Vagina (tissue), 2 donors: ENCODE results near the gene YBX1.

Experiments used
- CTCF ChIP-seq, 3 experiments: fragments of 450-650 bp in 2 of 3; fragments of 200-600 bp in 1 of 3; sonication (generic) in 1 of 3; IDR thresholded peaks; one replicate each; pipeline ENCODE4 v1.5.1; 2017 to 2019; ENCODE audit warnings: antibody characterized with exemption in 3 of 3, mild to moderate bottlenecking in 2 of 3, moderate library complexity in 2 of 3
- POLR2AphosphoS5 ChIP-seq, 2 donors: sonication (generic); formaldehyde crosslinking; IDR thresholded peaks; one replicate each; pipeline ENCODE4 v1.9.0; 2017; ENCODE audit warnings: antibody characterized with exemption in 2 of 2, mild to moderate bottlenecking in 2 of 2, low read depth in 1 of 2; ENCODE audit not compliant: insufficient read depth in 1 of 2

DNA sequence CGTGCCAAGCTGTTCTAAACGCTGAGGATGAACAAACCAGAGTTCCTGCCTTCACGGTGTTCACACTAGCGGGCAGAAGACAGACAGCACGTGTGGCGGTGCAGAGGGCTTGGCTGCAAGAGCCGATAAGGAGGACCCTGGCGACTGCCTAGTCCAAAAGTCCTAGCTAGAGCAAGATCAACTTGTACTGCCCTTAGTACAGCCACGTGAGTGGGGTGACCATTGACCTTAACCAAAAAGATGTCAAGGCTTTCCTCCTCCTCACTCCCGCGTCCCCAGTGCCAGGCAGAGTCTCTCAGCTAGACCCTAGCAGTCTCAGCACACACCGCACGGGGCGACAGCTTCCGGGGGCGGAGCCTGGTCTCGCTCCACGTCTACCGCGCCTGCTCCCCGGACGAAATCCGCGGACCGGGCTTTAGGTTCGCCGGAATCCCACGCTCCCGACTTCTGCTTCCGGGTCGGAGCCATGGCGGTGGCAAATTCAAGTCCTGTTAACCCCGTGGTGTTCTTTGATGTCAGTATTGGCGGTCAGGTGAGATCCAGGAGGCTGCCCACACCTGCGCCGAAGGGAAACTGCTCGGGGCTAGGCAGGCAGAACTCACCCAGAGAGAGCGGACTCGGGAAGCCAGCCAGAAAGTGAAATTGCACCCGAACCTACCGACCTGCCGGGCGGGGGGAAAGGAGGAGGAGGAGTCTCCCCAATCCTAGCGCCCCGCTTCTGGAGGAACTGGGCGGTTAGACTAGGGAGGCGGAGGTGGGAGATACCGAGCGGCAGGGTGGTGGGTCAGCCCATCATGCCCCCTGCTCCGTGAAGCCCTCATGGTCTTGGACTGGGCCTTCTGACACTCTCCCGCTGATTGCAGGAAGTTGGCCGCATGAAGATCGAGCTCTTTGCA, 24.0 kb upstream of the YBX1 start, which contains the start of gene PPIH:
- TF ChIP-seq CTCF (IDR thresholded peaks at IDR 0.05), result peak in 2 of 3 experiments; percentile 35 to 39
- TF ChIP-seq POLR2AphosphoS5 (IDR thresholded peaks at IDR 0.05; ENCODE audit: insufficient read depth in 1 of 2, low read depth in 1 of 2), result peak; percentile 79 to 95
